ENCODE results near the gene TP53RK.

DNA sequence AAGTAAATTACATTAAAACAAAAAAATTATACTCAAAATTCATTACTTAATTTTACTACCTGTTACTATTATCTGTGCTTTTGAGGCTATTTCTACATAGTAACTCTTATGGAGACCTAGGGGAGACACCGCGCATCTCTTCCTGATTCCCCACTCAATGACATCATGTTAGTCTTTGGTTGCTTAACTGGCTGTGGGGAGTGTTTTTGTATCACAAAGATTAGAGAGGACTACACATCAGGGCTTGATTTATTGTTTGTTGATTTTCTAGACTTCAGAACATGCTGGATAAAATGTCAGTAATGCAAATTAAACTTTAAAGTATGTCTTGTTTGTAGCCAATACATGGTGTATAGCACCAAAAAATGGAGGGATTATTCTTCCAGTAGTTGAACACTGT lies 46.2 kb upstream of the TP53RK start:
- no peak for TF ChIP-seq POLR2AphosphoS5 (IDR thresholded peaks at IDR 0.05)
- TF ChIP-seq, protein P1, sequence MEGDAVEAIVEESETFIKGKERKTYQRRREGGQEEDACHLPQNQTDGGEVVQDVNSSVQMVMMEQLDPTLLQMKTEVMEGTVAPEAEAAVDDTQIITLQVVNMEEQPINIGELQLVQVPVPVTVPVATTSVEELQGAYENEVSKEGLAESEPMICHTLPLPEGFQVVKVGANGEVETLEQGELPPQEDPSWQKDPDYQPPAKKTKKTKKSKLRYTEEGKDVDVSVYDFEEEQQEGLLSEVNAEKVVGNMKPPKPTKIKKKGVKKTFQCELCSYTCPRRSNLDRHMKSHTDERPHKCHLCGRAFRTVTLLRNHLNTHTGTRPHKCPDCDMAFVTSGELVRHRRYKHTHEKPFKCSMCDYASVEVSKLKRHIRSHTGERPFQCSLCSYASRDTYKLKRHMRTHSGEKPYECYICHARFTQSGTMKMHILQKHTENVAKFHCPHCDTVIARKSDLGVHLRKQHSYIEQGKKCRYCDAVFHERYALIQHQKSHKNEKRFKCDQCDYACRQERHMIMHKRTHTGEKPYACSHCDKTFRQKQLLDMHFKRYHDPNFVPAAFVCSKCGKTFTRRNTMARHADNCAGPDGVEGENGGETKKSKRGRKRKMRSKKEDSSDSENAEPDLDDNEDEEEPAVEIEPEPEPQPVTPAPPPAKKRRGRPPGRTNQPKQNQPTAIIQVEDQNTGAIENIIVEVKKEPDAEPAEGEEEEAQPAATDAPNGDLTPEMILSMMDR (IDR thresholded peaks at IDR 0.05): no peak
- TF ChIP-seq EP300 (IDR thresholded peaks at IDR 0.05): no peak
- no peak for TF ChIP-seq POLR2A (IDR thresholded peaks at IDR 0.05)

Measured in upper lobe of left lung (tissue), 4 donors.